Activated CD4-positive, CD25-positive, alpha-beta regulatory T cell treated with anti-CD3 and anti-CD28 coated beads, Interleukin-2, amount 50 U/mL, for 72 hours (primary cell): ENCODE data around the gene TRIM8.
"Not testable (repeated sequence)": the region's sequence is repeated elsewhere in the genome, so short reads cannot be mapped to it uniquely, and the experiment has no call there.

Experiments
- DNase-seq: peaks from one replicate; pipeline ENCODE4 v3.0.0; 2021

The TRIM8 gene

GRCh38 chr10:102651455-102652169 lies 7.3 kb downstream of the TRIM8 start:
- no peak for DNase-seq

GRCh38 chr10:102652170-102652916 lies 8.1 kb downstream of the TRIM8 start:
- DNase-seq = no peak

GRCh38 chr10:102653060-102653459 lies 8.8 kb downstream of the TRIM8 start:
- DNase-seq = no peak

GRCh38 chr10:102654566-102654965 lies 10.3 kb downstream of the TRIM8 start:
- DNase-seq = no peak

GRCh38 chr10:102654969-102655368 lies 10.7 kb downstream of the TRIM8 start:
- DNase-seq = no peak

GRCh38 chr10:102656026-102656425 lies 11.7 kb downstream of the TRIM8 start:
- no peak for DNase-seq

GRCh38 chr10:102656791-102657371 lies 12.6 kb downstream of the TRIM8 start:
- DNase-seq = no peak

GRCh38 chr10:102657451-102657850 lies 13.2 kb downstream of the TRIM8 start:
- DNase-seq = no peak

- no peak for DNase-seq
Measured at GRCh38 chr10:102657984-102658724, 13.9 kb downstream of the TRIM8 start.

- DNase-seq = no peak
Measured at GRCh38 chr10:102658802-102659201, 14.5 kb downstream of the TRIM8 start.

GRCh38 chr10:102660888-102661657 lies 16.8 kb downstream of the TRIM8 start:
- DNase-seq = peak; percentile 69

- no peak for DNase-seq
Measured at GRCh38 chr10:102661658-102662028, 17.4 kb downstream of the TRIM8 start.

- DNase-seq = no peak
Measured at GRCh38 chr10:102665904-102666509, 21.7 kb downstream of the TRIM8 start.

- not testable (repeated sequence) for DNase-seq
Measured at GRCh38 chr10:102667411-102667810, 23.1 kb downstream of the TRIM8 start.

- no peak for DNase-seq
Measured at GRCh38 chr10:102668326-102669107, 24.2 kb downstream of the TRIM8 start.

GRCh38 chr10:102669206-102670064 lies 25.2 kb downstream of the TRIM8 start:
- DNase-seq = no peak

GRCh38 chr10:102670065-102670670 lies 25.9 kb downstream of the TRIM8 start:
- DNase-seq = no peak

GRCh38 chr10:102670871-102671434 lies 26.7 kb downstream of the TRIM8 start:
- DNase-seq = no peak

- no peak for DNase-seq
Measured at GRCh38 chr10:102673236-102673818, 29.0 kb downstream of the TRIM8 start.
